LoVo (cell line): ENCODE results near the gene IFI27.
"Not testable (repeated sequence)": the region's sequence is repeated elsewhere in the genome, so short reads cannot be mapped to it uniquely, and the experiment has no call there.

Experiments used
- DNase-seq: peaks from one replicate; pipeline ENCODE4 v3.0.0-alpha.2; 2016; ENCODE audit warnings: low spot score

Gene IFI27

DNA sequence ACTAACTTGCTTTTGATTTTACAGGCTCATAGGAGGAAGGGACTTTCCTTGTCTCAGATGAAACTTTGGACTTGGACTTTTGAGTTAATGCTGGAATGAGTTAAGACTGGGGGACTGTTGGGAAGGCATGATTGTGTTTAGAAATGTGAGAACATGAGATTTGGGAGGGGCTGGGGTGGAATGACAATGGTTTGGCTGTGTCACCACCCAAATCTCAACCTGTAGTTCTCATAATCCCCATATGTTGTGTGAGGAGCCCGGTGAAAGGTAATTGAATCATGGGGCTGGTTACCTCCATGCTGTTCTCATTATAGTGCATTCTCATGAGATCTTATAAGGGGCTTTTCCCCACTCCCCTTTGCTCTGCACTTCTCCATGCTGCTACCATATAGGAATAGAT, 45.6 kb downstream of the IFI27 start:
- not testable (repeated sequence) for DNase-seq

DNA sequence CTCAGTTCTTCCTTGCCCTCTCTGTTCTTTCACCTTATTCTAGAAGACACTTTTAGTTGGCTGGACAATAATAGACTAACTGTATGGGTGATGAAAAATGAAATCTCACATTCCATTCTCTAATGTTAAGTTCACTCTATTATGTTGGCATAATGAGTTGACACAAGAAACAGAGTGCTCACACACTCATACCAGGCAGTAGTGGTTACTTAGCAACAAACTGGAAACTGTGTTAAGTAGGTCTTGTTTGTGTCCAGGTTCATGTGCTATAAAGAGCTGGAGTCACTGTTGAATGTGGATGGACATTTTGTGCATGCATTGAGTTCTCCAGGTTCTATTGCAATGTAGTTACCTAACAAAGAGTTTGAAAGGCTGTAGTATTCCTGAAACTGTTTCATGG, 46.7 kb downstream of the IFI27 start:
- no peak for DNase-seq

DNA sequence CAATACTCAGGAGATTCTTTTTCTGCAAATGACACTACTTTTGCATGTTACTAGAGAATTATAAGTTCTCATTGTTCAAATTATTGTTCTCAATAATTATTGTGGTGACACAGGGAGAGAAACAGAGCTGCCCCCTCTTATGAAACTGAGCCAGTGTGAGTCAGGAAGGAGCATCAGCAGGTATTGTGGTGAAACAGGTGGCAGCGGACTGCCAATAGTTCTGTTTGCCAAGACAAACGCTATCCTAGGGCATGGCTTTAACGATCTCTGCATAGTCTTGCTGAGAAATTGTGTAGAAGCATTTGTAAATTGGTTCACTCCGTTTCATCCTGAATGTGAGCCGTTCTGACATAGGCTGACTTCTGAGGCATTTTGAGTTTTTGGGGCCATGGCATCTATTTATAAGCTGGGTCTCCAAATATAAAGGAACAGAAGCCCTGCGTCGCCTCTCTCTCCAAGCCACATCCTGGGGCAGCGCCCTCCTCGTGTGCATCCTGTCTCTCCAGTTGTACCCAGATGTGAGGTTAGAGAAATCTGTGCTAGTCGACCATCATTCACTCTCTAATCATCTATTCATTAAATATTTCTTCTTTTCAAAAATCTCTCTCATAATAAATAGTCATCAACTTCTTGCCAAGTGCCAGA, 47.8 kb downstream of the IFI27 start:
- DNase-seq = no peak

DNA sequence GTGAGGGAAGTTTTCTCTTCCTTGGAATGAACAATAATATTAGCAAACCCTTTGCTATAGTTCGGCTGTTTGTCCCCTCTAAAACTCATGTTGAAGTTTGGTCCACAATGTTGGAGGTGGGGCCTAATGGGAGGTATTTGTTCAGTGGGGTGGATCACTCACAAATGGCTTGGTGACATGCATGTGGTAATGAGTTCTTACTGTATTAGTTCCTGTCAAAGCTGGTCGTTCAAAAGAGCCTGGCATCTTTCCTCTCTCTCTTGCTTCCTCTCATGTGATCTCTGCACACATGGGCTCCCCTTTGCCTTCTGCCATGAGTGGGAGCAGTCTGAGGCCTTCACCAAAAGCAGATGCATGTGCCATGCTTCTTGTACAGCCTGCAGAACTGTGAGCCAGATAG, 50.5 kb downstream of the IFI27 start:
- DNase-seq = no peak

DNA sequence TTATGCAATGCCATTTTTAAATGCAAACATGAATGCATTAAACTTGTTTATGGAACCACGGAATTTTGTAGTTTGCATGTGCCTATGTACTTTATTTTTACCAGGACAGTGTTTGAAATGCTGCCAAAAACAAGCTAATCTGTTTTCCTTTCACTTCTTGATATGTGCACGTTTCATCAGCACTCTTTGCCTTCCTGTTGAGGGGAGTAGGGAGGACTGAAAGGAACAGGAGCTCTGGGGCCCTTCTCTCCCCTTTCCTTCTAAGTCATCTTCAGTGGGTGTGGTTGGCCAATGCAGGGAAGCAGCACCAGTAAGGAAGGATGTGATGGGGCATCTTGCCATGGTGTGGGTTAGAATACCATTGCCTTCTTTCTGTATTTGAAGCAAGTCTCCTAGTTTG, 51.4 kb downstream of the IFI27 start:
- no peak for DNase-seq

DNA sequence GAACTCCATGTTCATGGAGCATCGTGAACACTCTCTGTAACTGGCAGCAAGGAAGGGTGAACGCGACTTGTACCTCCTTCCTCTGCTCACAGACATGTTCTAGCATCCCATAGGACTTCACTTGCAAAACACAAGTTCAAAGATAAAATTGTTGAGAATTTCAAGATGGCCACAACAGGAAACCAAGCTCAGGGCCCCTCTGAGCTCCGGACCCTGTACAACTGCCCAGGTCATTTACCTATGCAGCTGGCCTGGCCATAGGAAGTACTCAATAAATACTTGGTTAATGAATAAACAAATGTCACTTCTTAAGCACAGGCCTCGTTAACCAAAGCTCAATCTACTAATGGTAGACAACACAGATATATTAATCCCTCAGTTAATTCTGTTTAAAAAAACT, 51.9 kb downstream of the IFI27 start:
- no peak for DNase-seq

DNA sequence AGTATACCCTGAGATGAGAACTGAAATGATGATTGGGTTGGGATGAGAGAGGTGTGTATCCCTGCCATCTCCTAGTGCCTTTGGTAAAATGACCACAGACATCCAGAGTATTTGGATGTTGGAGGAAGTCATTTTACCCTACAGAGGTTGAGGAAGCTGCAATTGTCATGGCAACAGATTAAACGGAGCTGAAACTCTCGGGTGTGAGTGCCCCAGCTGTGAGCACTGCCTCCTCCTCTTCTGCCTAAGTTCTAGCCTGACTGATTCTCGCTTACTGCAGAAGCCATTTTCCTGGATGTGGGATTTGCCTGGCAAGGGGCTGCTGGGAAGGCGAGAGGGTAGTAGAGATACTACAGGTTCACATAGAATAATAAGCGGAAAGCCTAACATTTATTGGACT, 53.3 kb downstream of the IFI27 start:
- no peak for DNase-seq

DNA sequence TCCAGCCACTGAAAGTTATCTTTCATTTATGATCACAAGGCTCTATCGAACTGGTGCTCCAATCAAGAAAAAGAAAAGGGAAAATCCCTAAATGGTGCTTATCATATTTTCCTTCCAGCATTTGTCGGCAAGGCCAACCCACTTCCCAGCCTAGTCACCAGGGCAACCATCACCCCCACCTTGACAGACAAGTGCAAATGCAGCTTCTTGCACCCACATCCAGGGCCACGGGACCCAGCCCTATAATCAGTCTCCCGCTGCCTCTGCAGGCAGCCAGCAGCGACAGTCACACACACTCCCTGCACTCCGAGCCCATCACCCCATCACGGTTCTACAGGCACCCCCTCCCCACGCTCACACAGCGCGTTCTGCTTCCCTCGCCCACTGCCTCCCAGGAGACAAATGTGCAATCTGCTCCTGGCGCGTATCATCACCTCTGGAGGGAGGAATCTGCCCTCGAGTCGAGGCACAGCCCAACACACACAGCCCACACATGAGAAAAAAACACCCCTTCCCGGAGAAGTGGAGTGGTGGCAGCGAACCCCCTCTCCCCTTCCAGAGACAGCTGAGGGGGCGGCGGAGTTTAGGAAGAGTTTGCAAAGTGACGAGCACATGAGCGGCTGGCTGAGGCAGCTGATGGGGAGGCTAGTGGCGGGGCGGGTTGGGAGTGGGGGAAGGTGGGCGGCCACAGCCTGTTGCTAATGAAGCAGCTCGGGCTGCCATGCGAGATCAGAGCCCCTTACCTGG, 54.3 kb downstream of the IFI27 start:
- no peak for DNase-seq

DNA sequence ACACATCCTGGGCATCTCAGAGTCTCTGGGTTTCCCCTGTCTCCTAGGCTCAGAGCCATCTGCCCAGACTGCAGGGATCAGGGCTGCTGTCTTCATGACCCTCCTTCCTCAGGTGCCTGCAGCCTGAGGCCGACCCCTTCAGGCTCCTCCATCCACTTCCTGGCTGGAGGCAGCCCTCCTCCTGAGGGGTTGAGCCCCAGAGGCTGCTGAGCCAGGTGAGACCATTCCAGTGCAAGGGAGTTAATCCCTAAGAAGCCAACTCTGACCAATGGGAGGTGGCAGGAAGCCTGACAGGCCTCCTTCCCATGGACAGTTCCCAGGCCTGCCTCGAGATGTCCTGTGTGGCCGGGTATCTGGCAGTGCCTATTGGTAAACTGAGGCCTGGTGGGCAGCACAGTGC, 55.2 kb downstream of the IFI27 start:
- no peak for DNase-seq
